ENCODE results near the gene FYN.

The FYN gene

DNA sequence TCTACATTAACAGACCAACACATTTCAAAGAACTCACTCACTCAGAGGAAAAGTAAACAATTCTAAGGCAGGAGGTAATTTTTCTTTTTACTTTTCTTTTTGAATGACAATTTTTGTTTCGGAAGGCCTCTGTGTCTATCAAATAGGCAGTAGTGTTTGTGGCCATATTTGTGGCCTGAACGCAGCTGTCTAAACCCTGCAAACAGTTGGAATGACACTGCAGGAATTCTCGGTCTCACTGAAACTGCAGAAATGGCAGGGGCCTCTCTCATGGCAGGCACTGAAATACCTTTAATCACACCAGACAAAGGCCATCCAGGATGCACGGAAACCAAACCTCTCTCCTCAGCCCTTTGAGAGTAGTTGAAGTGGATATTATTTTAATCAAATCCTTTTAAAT, 30.4 kb downstream of the FYN start:
- TF ChIP-seq, protein P1, sequence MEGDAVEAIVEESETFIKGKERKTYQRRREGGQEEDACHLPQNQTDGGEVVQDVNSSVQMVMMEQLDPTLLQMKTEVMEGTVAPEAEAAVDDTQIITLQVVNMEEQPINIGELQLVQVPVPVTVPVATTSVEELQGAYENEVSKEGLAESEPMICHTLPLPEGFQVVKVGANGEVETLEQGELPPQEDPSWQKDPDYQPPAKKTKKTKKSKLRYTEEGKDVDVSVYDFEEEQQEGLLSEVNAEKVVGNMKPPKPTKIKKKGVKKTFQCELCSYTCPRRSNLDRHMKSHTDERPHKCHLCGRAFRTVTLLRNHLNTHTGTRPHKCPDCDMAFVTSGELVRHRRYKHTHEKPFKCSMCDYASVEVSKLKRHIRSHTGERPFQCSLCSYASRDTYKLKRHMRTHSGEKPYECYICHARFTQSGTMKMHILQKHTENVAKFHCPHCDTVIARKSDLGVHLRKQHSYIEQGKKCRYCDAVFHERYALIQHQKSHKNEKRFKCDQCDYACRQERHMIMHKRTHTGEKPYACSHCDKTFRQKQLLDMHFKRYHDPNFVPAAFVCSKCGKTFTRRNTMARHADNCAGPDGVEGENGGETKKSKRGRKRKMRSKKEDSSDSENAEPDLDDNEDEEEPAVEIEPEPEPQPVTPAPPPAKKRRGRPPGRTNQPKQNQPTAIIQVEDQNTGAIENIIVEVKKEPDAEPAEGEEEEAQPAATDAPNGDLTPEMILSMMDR (IDR thresholded peaks at IDR 0.05; ENCODE audit: low read depth, low read length, missing control alignments): no peak

DNA sequence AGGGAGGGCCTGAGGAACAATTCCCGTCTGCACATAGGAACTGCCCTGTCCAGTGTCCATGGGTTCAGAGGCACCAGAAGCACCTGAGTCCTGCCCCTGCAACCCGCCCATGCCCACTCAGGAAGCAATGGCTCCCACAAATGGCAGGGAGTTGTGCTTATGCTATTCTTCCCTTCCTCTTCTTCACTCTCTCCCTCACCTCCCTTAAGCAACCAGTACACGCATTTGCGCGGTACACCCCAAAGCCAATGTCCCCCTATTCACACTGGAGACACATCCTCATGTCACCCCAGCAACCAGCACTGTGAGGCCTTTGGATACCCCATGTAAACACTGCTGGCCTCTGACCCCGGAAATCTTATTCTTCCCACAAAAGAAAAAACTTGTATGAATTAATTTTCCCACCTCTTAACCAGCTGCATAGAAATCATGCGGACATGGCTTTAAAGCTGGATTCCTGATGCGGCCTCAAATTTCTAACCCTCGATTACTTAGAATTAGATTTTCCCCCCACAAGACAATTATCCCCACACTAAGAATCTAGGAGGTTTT, 30.9 kb downstream of the FYN start:
- no peak for DNase-seq (ENCODE audit: low read depth)
- no peak overlapping the region for H3K4me3 ChIP-seq (ENCODE audit: low read depth, low read length)
- TF ChIP-seq, protein P1 (IDR thresholded peaks at IDR 0.05; ENCODE audit: low read depth, low read length, missing control alignments): no peak

More for the DNA sequence above, 30.4 kb downstream of the FYN start:
- H3K4me3 ChIP-seq (ENCODE audit: low read depth, low read length): no peak overlapping the region
- DNase-seq (ENCODE audit: low read depth): no peak

DNA sequence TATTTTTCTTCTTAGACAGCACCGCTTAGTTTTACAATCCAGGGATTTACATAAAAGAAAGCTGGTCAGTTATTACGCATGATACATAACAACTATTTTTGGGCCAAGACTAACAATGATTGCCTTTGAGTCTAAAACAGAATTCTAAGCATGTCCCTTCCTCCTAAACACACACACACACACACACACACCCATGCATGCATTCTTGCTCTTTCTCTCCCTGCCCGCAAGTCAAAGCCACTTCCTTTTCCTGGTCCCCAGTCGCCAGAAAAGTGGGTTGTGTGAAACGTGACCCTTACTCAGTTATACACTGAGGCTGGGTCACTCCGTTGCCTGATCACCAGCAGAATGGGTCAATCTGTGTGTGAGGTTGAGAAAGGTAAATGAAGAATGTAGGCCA, 31.4 kb downstream of the FYN start:
- TF ChIP-seq, protein P1 (IDR thresholded peaks at IDR 0.05; ENCODE audit: low read depth, low read length, missing control alignments): no peak
- DNase-seq (ENCODE audit: low read depth): peak; percentile 33
- H3K4me3 ChIP-seq (ENCODE audit: low read depth, low read length): no peak overlapping the region

DNA sequence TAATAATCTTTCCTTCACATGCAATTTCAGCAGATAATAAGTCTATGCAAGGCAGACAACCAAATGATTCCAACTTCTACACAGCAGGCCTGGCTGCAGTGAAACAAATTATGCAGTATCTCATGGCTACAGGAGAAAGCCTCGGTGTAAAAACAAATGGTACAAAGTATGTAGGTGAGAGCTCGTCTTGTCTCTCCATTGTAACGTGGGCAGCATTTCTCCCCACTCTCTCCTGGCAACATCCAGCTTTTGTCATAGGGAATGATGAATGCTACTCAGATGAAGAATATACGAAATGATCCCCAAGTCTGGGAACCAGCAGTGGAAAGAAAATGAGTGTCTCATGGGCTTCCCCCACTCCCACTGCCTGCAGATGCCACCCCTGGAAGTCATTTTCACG, 32.4 kb downstream of the FYN start:
- TF ChIP-seq, protein P1 (IDR thresholded peaks at IDR 0.05; ENCODE audit: low read depth, low read length, missing control alignments): no peak
- DNase-seq (ENCODE audit: low read depth): no peak
- no peak overlapping the region for H3K4me3 ChIP-seq (ENCODE audit: low read depth, low read length)

DNA sequence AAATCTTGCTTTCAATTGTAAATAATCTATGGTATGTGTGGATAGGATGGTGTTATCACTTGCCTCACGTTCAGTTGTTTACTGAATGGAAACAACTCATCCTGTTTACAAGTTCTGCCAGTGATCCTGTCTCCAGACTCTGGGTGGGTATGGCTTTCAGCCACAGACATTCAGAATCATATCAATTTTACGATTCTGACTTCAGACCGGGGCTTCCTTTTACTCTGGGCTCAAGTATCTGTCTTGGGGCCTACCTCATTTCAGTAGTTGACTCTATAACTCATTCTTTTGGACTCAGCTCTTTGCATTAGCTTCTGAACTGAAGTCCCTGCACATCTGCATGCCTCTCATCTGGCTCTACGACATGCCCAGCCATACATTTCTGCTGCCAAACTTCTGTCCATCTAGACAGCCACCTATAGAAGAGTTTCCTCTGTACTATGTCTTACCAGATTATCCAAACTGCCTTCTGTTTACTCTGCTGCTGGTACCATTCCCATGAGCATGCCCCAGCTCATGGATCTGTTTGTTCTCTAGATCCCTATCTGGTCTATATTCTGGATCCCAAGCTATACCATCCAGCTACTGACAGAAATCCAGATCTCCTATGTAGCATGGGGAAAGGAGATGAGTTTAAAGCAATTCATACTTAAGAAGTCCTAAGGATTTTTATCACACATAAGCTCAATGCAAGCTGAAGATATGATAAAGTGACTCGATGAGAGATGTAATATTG, 34.3 kb downstream of the FYN start:
- no peak for DNase-seq (ENCODE audit: low read depth)
- no peak overlapping the region for H3K4me3 ChIP-seq (ENCODE audit: low read depth, low read length)
- TF ChIP-seq, protein P1 (IDR thresholded peaks at IDR 0.05; ENCODE audit: low read depth, low read length, missing control alignments): no peak

DNA sequence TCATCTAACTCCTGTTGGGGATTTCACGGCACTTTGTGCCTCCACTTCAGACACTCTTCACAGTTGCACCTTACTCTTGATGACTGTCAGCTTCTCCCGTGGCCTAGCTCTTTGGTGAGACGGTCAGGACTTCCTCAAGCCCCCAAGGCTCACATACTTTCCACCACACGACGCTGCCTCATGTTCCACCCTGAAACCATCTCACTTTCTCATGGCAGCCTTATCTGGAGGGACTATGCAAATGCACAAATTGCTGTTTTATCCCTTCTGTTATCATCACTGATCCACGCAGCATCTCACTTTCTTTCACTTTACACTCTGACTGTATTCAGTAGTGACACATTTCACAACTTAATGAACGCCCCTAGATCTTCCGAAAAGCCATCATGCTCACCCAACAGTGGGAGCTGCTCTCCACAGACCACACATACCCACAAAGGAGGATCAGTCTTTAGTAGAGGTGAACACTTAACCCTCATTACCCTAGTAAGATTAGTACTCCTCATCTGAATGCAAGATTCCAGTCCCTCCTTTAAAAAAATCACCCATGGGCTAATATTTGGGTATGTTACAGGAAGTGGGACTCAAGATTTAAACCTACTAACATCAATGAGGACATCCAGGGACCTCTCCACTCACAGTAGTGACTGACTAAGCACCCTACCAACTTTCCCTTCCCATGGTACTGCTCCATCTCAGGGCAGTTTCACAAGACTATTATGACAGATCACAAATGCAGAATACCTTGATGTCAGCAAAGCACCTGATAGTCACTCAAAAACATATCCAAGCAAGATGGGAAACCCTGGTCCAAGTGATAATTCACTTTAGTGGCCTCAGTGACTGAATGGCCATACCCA, 35.4 kb downstream of the FYN start:
- TF ChIP-seq, protein P1 (IDR thresholded peaks at IDR 0.05; ENCODE audit: low read depth, low read length, missing control alignments): no peak
- no peak overlapping the region for H3K4me3 ChIP-seq (ENCODE audit: low read depth, low read length)
- peak; percentile 38 for DNase-seq (ENCODE audit: low read depth)

Data from GM12864 (cell line).